Panc1 (cell line): Measurements from ENCODE around the gene COPB2.

Experiments used
- CTCF ChIP-seq: fragments of 450-650 bp; IDR thresholded peaks from 2 replicates; pipeline ENCODE4 v1.5.1; 2017; ENCODE audit warnings: mild to moderate bottlenecking
- REST ChIP-seq, 2 experiments: IDR thresholded peaks; 2 replicates each; pipeline ENCODE4 v1.6.1; 2011 to 2012; ENCODE audit warnings: low read depth in 2 of 2, control low read depth in 1 of 2, low read length in 1 of 2, mild to moderate bottlenecking in 1 of 2, moderate library complexity in 1 of 2; ENCODE audit not compliant: insufficient read depth in 1 of 2
- SIN3A ChIP-seq: IDR thresholded peaks from 2 replicates; pipeline ENCODE4 v1.6.1; 2012; ENCODE audit warnings: low read depth, mild to moderate bottlenecking, low read length, moderate library complexity, borderline replicate concordance; ENCODE audit not compliant: insufficient read depth

- TF ChIP-seq CTCF = no peak
- TF ChIP-seq SIN3A = no peak
- TF ChIP-seq REST (IDR thresholded peaks at IDR 0.05; ENCODE audit: insufficient read depth in 1 of 2, low read depth in 2 of 2, low read length in 1 of 2) = no peak
Measured at GRCh38 chr3:139339219-139339906, 50.1 kb downstream of the COPB2 start.
